Natural killer cell (primary cell): ENCODE results near the gene NTSR2. TPM values are rescaled to one million over a fixed set of nuclear protein-coding genes. Genes with fewer than 3 reads are reported as not detected.

Experiments used
- ATAC-seq, 3 donors: fragments of 150-1000 bp in 2 of 3; fragments of 200-7000 bp in 1 of 3; cut with Tn5 transposase; 1 replicate in 1 of 3; 2 replicates in 2 of 3; pipeline ENCODE4 v1.10.0; 2021; ENCODE audit warnings: mild to moderate bottlenecking in 2 of 3, moderate library complexity in 2 of 3
- DNase-seq, 2 donors: peaks; one replicate each; pipeline versions ENCODE4 v3.0.0 to v3.0.0-alpha.2; 2013 to 2021; ENCODE audit warnings: mixed read lengths in 1 of 2
- H3K27ac ChIP-seq: one replicate; pipeline ENCODE4 v1.5.1; 2013; ENCODE audit warnings: mild to moderate bottlenecking, low read length
- H3K27me3 ChIP-seq: one replicate; pipeline ENCODE4 v1.6.1; 2013; ENCODE audit warnings: low read length; ENCODE audit not compliant: control insufficient read depth, insufficient read depth
- H3K36me3 ChIP-seq: one replicate; pipeline ENCODE4 v1.6.1; 2013; ENCODE audit warnings: low read length; ENCODE audit not compliant: control insufficient read depth, insufficient read depth
- H3K4me1 ChIP-seq: one replicate; pipeline ENCODE4 v1.6.1; 2013; ENCODE audit warnings: low read length; ENCODE audit not compliant: control insufficient read depth, insufficient read depth
- H3K4me3 ChIP-seq: one replicate; pipeline ENCODE4 v1.5.1; 2013; ENCODE audit warnings: low read length
- H3K9me3 ChIP-seq: one replicate; pipeline ENCODE4 v1.6.1; 2013; ENCODE audit warnings: low read length; ENCODE audit not compliant: control insufficient read depth, insufficient read depth
- H3K27ac Mint-ChIP-seq, 2 donors: one replicate each; pipeline ENCODE4 v1.8.0; 2022; ENCODE audit warnings: mild to moderate bottlenecking in 2 of 2, mixed read lengths in 2 of 2, moderate library complexity in 1 of 2
- H3K27me3 Mint-ChIP-seq, 2 donors: one replicate each; pipeline ENCODE4 v1.8.0; 2022; ENCODE audit warnings: low read depth in 2 of 2, mixed read lengths in 2 of 2
- H3K36me3 Mint-ChIP-seq: one replicate; pipeline ENCODE4 v1.8.0; 2022; ENCODE audit warnings: mixed read lengths
- H3K4me1 Mint-ChIP-seq, 2 donors: one replicate each; pipeline ENCODE4 v1.8.0; 2022; ENCODE audit warnings: mixed read lengths in 2 of 2
- H3K4me3 Mint-ChIP-seq: one replicate; pipeline ENCODE4 v1.8.0; 2022; ENCODE audit warnings: mild to moderate bottlenecking, moderate library complexity, mixed read lengths
- H3K9me3 Mint-ChIP-seq, 2 donors: one replicate each; pipeline ENCODE4 v1.8.0; 2022; ENCODE audit warnings: mixed read lengths in 2 of 2
- CTCF ChIP-seq: fragments of 200-600 bp; IDR thresholded peaks from one replicate; pipeline ENCODE4 v1.8.0; 2022; ENCODE audit warnings: antibody characterized with exemption
- WGBS: methylation state at CpG from one replicate; pipeline ENCODE4 v1.1.7; 2013; ENCODE audit warnings: missing lambda C conversion rate; ENCODE audit not compliant: insufficient coverage; 5-methylcytosine and 5-hydroxymethylcytosine counted together
- intact Hi-C: fragments of 100-400 bp; cut with micrococcal nuclease; formaldehyde crosslinking; loops from one replicate; pipeline ENCODE4 v1.14.2; 2022
- total RNA-seq, 4 donors: library from RNA; stranded (reverse); fragments of 120-200 nt in 1 of 4; gene quantifications; one replicate each; pipeline versions ENCODE4 v1.2.3 to v1.2.4, GENCODE V29; 2013 to 2022

NTSR2 gene
- total RNA-seq, 3 donors from 2014 or later (not counting 1 experiment from before 2014, with no cell fraction given): not detected

DNA sequence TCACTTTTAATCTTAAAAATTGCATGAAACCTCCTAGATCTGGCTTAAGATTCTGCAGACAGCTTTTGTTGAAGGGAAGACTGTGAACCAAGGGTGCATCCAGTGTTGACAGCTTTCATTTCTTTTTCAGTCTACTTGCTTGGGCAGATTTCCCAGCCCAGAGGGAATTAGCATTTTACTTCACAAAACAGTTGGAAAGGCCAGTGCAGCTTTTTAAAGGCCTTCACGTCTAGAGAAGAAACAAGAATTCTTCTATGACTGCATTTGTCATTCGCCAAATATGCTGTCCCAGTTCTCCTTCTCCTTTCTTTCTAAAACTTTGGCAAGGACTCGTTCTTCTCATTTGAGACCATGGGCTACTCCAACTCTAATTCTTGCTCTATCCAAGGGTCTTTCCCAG, 17.4 kb downstream of the NTSR2 start:
- 81% methylated on average over 2 of the region's 3 CpGs for WGBS
- Mint-ChIP-seq H3K9me3 (no peaks in the 10 kb centered on the region), H3K4me1 (no peaks in the 10 kb centered on the region), H3K4me3 (no peak overlapping the region), H3K27me3 (peaks cover 13 to 14% of the 10 kb centered on the region in 2 donors), H3K36me3 (no peaks in the 10 kb centered on the region), H3K27ac (no peak overlapping the region)
- Histone ChIP-seq H3K36me3 (no peaks in the 10 kb centered on the region), H3K27ac (no peak overlapping the region), H3K4me1 (no peaks in the 10 kb centered on the region), H3K27me3 (no peaks in the 10 kb centered on the region), H3K9me3 (no peaks in the 10 kb centered on the region), H3K4me3 (no peak overlapping the region)
- DNase-seq (no peak), ATAC-seq (no peak)
- intact Hi-C loops: no loop called here
- TF ChIP-seq CTCF: no peak

DNA sequence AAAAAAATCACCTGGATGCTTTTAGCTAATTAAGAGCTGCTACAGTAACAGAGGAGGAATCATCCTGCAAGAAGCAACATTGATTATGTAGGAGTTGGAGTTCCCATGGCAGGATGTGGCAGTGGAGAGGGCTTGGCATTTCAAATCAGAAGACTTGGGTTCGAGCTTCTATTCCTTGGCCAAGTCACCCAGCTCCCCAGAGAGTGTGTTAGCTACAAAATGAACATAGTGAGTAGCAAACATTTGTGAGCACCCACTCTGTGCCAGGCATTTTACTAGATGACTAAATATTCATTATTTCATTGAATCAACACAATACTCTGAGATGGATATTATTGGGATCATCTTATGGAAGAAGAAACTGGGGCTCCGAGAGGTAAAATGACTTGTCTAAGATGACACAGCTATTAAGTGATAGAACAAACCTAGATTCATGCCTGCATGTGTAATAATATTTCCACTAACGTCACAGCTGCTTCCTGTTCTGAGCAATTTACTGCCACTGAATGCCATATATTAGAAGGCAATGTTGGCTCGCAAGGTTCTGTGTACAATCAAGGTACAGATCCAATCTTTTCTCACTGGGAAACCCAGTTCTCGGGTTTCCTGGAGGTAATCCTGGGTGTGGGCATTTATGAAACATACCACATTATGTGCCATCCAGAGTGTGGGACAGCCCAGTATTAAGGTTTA, 18.0 kb downstream of the NTSR2 start:
- no peaks in the 10 kb centered on the region for H3K4me1 Mint-ChIP-seq
- Histone ChIP-seq H3K4me1 (no peaks in the 10 kb centered on the region), H3K4me3 (no peak overlapping the region), H3K27me3 (no peaks in the 10 kb centered on the region), H3K27ac (no peak overlapping the region), H3K9me3 (no peaks in the 10 kb centered on the region), H3K36me3 (no peaks in the 10 kb centered on the region)
- H3K27ac Mint-ChIP-seq: no peak overlapping the region
- whole genome bisulfite sequencing: 49% methylated on average over 5 of the region's 5 CpGs
- DNase-seq (no peak), ATAC-seq (no peak)
- no peaks in the 10 kb centered on the region for H3K9me3 Mint-ChIP-seq
- no peaks in the 10 kb centered on the region for H3K36me3 Mint-ChIP-seq
- no peak for TF ChIP-seq CTCF
- H3K27me3 Mint-ChIP-seq: peaks cover 14 to 15% of the 10 kb centered on the region in 2 donors
- intact Hi-C loops: no loop called here
- H3K4me3 Mint-ChIP-seq: no peak overlapping the region

DNA sequence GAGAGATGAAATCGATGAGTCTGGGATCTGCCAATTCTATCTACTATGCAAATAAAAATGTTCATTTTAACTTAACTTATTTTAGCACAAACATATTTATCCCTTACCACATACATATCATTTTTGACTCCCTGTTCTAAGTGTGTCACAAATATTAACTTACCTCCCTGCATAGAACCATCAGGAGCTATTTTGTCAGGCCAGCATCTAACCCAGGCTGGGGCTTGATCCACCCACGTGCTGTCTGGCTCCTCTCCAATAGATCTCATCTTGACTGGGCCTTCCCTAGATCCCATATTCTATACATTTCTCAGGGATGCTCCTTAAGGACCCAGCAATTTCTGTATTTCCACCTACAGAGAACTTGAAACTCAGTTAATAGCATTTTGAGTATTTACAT, 20.9 kb downstream of the NTSR2 start:
- H3K4me3 Mint-ChIP-seq: no peak overlapping the region

More for the DNA sequence above, 20.9 kb downstream of the NTSR2 start:
- no peak for DNase-seq
- Mint-ChIP-seq H3K27me3 (peaks cover 14 to 15% of the 10 kb centered on the region in 2 donors), H3K9me3 (no peaks in the 10 kb centered on the region), H3K27ac (no peak overlapping the region), H3K36me3 (no peaks in the 10 kb centered on the region), H3K4me1 (no peaks in the 10 kb centered on the region)
- Histone ChIP-seq H3K27me3 (no peaks in the 10 kb centered on the region), H3K36me3 (no peaks in the 10 kb centered on the region), H3K27ac (no peak overlapping the region), H3K9me3 (no peaks in the 10 kb centered on the region), H3K4me3 (no peak overlapping the region), H3K4me1 (no peaks in the 10 kb centered on the region)
- intact Hi-C loops: no loop called here
- no peak for ATAC-seq
- TF ChIP-seq CTCF: no peak
- 72% methylated on average over 2 of the region's 2 CpGs for WGBS
